ENCODE results near the gene PUS3. TPM values are rescaled to one million over a fixed set of nuclear protein-coding genes. Genes with fewer than 3 reads are reported as not detected.
A peak's percentile ranks its signal among the peaks of the same experiment; 100 is the strongest.

The PUS3 gene
- polyA plus RNA-seq, 1 donor from 2014 or later: 15.5 TPM

GRCh38 chr11:125923633-125924032 is 20.6 kb upstream of the PUS3 start:
- no peak overlapping the region for H3K4me3 ChIP-seq (ENCODE audit: low read length)
- no peaks in the 10 kb centered on the region for H4K20me1 ChIP-seq (ENCODE audit: insufficient read depth)
- no peak overlapping the region for H3K27ac ChIP-seq (ENCODE audit: low read length)
- no peaks in the 10 kb centered on the region for H3K9me2 ChIP-seq (ENCODE audit: insufficient read depth, low read length)
- H3K9me3 ChIP-seq (ENCODE audit: low read length): no peaks in the 10 kb centered on the region
- H3K9ac ChIP-seq (ENCODE audit: low read length): no peak overlapping the region
- H3F3A ChIP-seq (ENCODE audit: insufficient read depth, low read length, poor library complexity, severe bottlenecking): no peaks in the 10 kb centered on the region
- no peak overlapping the region for H3K4me2 ChIP-seq (ENCODE audit: low read length)
- no peaks in the 10 kb centered on the region for H3K36me3 ChIP-seq (ENCODE audit: insufficient read depth, low read length)
- no peak overlapping the region for H2AFZ ChIP-seq (ENCODE audit: low read depth, low read length)
- TF ChIP-seq EZH2 (IDR thresholded peaks at IDR 0.05; ENCODE audit: borderline replicate concordance, insufficient read depth, low read length, poor library complexity, severe bottlenecking) (no peak), RAD21 (conservative IDR thresholded peaks at IDR 0.05) (no peak), MXI1 (conservative IDR thresholded peaks at IDR 0.05; ENCODE audit: poor library complexity, severe bottlenecking) (no peak), EP300 (conservative IDR thresholded peaks at IDR 0.05; ENCODE audit: poor library complexity, severe bottlenecking) (no peak), TAF1 (IDR thresholded peaks at IDR 0.05; ENCODE audit: low read depth) (no peak)
- TF ChIP-seq, protein P1, sequence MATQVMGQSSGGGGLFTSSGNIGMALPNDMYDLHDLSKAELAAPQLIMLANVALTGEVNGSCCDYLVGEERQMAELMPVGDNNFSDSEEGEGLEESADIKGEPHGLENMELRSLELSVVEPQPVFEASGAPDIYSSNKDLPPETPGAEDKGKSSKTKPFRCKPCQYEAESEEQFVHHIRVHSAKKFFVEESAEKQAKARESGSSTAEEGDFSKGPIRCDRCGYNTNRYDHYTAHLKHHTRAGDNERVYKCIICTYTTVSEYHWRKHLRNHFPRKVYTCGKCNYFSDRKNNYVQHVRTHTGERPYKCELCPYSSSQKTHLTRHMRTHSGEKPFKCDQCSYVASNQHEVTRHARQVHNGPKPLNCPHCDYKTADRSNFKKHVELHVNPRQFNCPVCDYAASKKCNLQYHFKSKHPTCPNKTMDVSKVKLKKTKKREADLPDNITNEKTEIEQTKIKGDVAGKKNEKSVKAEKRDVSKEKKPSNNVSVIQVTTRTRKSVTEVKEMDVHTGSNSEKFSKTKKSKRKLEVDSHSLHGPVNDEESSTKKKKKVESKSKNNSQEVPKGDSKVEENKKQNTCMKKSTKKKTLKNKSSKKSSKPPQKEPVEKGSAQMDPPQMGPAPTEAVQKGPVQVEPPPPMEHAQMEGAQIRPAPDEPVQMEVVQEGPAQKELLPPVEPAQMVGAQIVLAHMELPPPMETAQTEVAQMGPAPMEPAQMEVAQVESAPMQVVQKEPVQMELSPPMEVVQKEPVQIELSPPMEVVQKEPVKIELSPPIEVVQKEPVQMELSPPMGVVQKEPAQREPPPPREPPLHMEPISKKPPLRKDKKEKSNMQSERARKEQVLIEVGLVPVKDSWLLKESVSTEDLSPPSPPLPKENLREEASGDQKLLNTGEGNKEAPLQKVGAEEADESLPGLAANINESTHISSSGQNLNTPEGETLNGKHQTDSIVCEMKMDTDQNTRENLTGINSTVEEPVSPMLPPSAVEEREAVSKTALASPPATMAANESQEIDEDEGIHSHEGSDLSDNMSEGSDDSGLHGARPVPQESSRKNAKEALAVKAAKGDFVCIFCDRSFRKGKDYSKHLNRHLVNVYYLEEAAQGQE (IDR thresholded peaks at IDR 0.05; ENCODE audit: borderline replicate concordance): no peak
- TF ChIP-seq, protein P2, sequence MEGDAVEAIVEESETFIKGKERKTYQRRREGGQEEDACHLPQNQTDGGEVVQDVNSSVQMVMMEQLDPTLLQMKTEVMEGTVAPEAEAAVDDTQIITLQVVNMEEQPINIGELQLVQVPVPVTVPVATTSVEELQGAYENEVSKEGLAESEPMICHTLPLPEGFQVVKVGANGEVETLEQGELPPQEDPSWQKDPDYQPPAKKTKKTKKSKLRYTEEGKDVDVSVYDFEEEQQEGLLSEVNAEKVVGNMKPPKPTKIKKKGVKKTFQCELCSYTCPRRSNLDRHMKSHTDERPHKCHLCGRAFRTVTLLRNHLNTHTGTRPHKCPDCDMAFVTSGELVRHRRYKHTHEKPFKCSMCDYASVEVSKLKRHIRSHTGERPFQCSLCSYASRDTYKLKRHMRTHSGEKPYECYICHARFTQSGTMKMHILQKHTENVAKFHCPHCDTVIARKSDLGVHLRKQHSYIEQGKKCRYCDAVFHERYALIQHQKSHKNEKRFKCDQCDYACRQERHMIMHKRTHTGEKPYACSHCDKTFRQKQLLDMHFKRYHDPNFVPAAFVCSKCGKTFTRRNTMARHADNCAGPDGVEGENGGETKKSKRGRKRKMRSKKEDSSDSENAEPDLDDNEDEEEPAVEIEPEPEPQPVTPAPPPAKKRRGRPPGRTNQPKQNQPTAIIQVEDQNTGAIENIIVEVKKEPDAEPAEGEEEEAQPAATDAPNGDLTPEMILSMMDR (IDR thresholded peaks at IDR 0.05; ENCODE audit: poor library complexity, severe bottlenecking): no peak
- no peaks in the 10 kb centered on the region for H3K79me2 ChIP-seq (replicated peaks; ENCODE audit: insufficient read depth, low read length)
- H3K27me3 ChIP-seq (ENCODE audit: insufficient read depth, low read depth, low read length): no peaks in the 10 kb centered on the region

GRCh38 chr11:125923012-125923579 is 20.1 kb upstream of the PUS3 start:
- no peaks in the 10 kb centered on the region for H3K36me3 ChIP-seq (ENCODE audit: insufficient read depth, low read length)
- TF ChIP-seq RAD21 (conservative IDR thresholded peaks at IDR 0.05) (peak; percentile 88), EZH2 (IDR thresholded peaks at IDR 0.05; ENCODE audit: borderline replicate concordance, insufficient read depth, low read length, poor library complexity, severe bottlenecking) (no peak), POLR2AphosphoS5 (IDR thresholded peaks at IDR 0.05) (no peak), TAF1 (IDR thresholded peaks at IDR 0.05; ENCODE audit: low read depth) (no peak), EP300 (conservative IDR thresholded peaks at IDR 0.05; ENCODE audit: poor library complexity, severe bottlenecking) (no peak), SMC3 (conservative IDR thresholded peaks at IDR 0.05; ENCODE audit: poor library complexity) (peak; percentile 91), MXI1 (conservative IDR thresholded peaks at IDR 0.05; ENCODE audit: poor library complexity, severe bottlenecking) (no peak)
- TF ChIP-seq, protein P2 (IDR thresholded peaks at IDR 0.05; ENCODE audit: poor library complexity, severe bottlenecking): peak; percentile 85
- TF ChIP-seq, protein P1 (IDR thresholded peaks at IDR 0.05; ENCODE audit: borderline replicate concordance): no peak
- H3K27ac ChIP-seq (ENCODE audit: low read length): no peak overlapping the region

More at GRCh38 chr11:125923012-125923579, 20.1 kb upstream of the PUS3 start:
- Histone ChIP-seq H3K27me3 (ENCODE audit: insufficient read depth, low read depth, low read length) (no peaks in the 10 kb centered on the region), H4K20me1 (ENCODE audit: insufficient read depth) (no peaks in the 10 kb centered on the region), H3K9ac (ENCODE audit: low read length) (no peak overlapping the region), H3F3A (ENCODE audit: insufficient read depth, low read length, poor library complexity, severe bottlenecking) (no peaks in the 10 kb centered on the region), H3K4me2 (ENCODE audit: low read length) (no peak overlapping the region), H3K79me2 (replicated peaks; ENCODE audit: insufficient read depth, low read length) (no peaks in the 10 kb centered on the region), H3K9me3 (ENCODE audit: low read length) (no peaks in the 10 kb centered on the region), H3K9me2 (ENCODE audit: insufficient read depth, low read length) (no peaks in the 10 kb centered on the region), H3K4me3 (ENCODE audit: low read length) (no peak overlapping the region), H2AFZ (ENCODE audit: low read depth, low read length) (no peak overlapping the region)

All from neural cell (in vitro differentiated cells).